ENCODE results near the gene SLC1A7.

The SLC1A7 gene

GRCh38 chr1:53144201-53144600, 1.8 kb upstream of the SLC1A7 start:
- H3K9me3 ChIP-seq (ENCODE audit: low read length), result no peaks in the 10 kb centered on the region
- H3K27me3 ChIP-seq (ENCODE audit: insufficient read depth, low read length), result no peaks in the 10 kb centered on the region
- peaks cover 7% of the 10 kb centered on the region for H3K4me1 ChIP-seq (ENCODE audit: insufficient read depth, low read length, severe bottlenecking)
- H3K36me3 ChIP-seq (ENCODE audit: insufficient read depth, low read length), result no peaks in the 10 kb centered on the region
- H3K79me2 ChIP-seq (ENCODE audit: insufficient read depth, low read length), result no peaks in the 10 kb centered on the region
- TF ChIP-seq, protein P1, sequence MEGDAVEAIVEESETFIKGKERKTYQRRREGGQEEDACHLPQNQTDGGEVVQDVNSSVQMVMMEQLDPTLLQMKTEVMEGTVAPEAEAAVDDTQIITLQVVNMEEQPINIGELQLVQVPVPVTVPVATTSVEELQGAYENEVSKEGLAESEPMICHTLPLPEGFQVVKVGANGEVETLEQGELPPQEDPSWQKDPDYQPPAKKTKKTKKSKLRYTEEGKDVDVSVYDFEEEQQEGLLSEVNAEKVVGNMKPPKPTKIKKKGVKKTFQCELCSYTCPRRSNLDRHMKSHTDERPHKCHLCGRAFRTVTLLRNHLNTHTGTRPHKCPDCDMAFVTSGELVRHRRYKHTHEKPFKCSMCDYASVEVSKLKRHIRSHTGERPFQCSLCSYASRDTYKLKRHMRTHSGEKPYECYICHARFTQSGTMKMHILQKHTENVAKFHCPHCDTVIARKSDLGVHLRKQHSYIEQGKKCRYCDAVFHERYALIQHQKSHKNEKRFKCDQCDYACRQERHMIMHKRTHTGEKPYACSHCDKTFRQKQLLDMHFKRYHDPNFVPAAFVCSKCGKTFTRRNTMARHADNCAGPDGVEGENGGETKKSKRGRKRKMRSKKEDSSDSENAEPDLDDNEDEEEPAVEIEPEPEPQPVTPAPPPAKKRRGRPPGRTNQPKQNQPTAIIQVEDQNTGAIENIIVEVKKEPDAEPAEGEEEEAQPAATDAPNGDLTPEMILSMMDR (IDR thresholded peaks at IDR 0.05; ENCODE audit: low read length), result no peak
- no peak for TF ChIP-seq EZH2 (IDR thresholded peaks at IDR 0.05; ENCODE audit: borderline replicate concordance, low read length)
- H3K9me2 ChIP-seq (ENCODE audit: low read depth, low read length), result no peaks in the 10 kb centered on the region
- no peak overlapping the region for H3K27ac ChIP-seq (ENCODE audit: low read depth, low read length, poor library complexity, severe bottlenecking)
- H3K4me3 ChIP-seq (ENCODE audit: low read depth, low read length, poor library complexity, severe bottlenecking), result no peak overlapping the region
- H3F3A ChIP-seq (ENCODE audit: insufficient read depth, low read length), result no peaks in the 10 kb centered on the region
- no peak overlapping the region for H2AFZ ChIP-seq (ENCODE audit: low read length)
- no peak overlapping the region for H3K4me2 ChIP-seq (ENCODE audit: low read length)
- no peaks in the 10 kb centered on the region for H4K20me1 ChIP-seq (ENCODE audit: insufficient read depth, low read length)
- H3K9ac ChIP-seq (ENCODE audit: low read length), result no peak overlapping the region

GRCh38 chr1:53143527-53143926, 1.1 kb upstream of the SLC1A7 start:
- no peak for TF ChIP-seq EZH2 (IDR thresholded peaks at IDR 0.05; ENCODE audit: borderline replicate concordance, low read length)
- TF ChIP-seq, protein P1 (IDR thresholded peaks at IDR 0.05; ENCODE audit: low read length), result no peak
- H3F3A ChIP-seq (ENCODE audit: insufficient read depth, low read length), result no peaks in the 10 kb centered on the region
- H3K4me3 ChIP-seq (ENCODE audit: low read depth, low read length, poor library complexity, severe bottlenecking), result no peak overlapping the region
- no peaks in the 10 kb centered on the region for H3K79me2 ChIP-seq (ENCODE audit: insufficient read depth, low read length)
- no peaks in the 10 kb centered on the region for H4K20me1 ChIP-seq (ENCODE audit: insufficient read depth, low read length)
- H3K27ac ChIP-seq (ENCODE audit: low read depth, low read length, poor library complexity, severe bottlenecking), result no peak overlapping the region
- no peak overlapping the region for H2AFZ ChIP-seq (ENCODE audit: low read length)
- H3K27me3 ChIP-seq (ENCODE audit: insufficient read depth, low read length), result no peaks in the 10 kb centered on the region
- H3K4me1 ChIP-seq (ENCODE audit: insufficient read depth, low read length, severe bottlenecking), result peaks cover 7% of the 10 kb centered on the region
- no peaks in the 10 kb centered on the region for H3K9me2 ChIP-seq (ENCODE audit: low read depth, low read length)
- no peaks in the 10 kb centered on the region for H3K9me3 ChIP-seq (ENCODE audit: low read length)
- H3K9ac ChIP-seq (ENCODE audit: low read length), result no peak overlapping the region
- no peaks in the 10 kb centered on the region for H3K36me3 ChIP-seq (ENCODE audit: insufficient read depth, low read length)
- no peak overlapping the region for H3K4me2 ChIP-seq (ENCODE audit: low read length)

DNA sequence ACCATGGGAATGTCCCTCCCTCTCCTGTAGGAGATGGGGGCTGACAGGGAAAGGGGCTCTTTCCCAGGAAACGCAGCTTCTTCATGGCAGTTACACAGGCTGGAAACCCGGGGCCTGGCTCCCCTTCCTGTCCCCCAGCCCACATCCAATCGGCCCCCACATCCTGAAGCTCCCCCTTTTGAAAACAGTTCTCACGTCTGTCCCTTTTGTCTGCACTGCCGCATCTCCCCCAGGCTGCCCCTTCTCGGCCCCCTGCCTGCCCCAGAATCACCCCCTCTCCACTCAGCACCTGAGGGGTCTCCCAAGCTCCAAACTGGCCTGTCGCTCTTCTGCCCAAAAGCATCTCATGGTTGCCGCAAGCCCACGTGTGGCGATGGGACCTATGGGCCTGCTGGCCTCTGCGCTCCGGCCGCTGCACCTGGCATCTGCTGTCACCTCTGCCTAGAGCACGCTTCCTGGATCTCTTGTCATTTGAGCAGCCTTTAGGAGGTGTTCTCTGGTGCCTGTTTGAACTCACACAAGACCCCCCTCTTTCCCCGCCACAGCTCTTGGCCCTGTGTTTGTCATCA, 867 bp downstream of the SLC1A7 start:
- Histone ChIP-seq H3K4me2 (ENCODE audit: low read length) (no peak overlapping the region), H3K27me3 (ENCODE audit: insufficient read depth, low read length) (no peaks in the 10 kb centered on the region), H3K9ac (ENCODE audit: low read length) (no peak overlapping the region), H3K4me1 (ENCODE audit: insufficient read depth, low read length, severe bottlenecking) (no peaks in the 10 kb centered on the region), H3K9me3 (ENCODE audit: low read length) (peaks cover 7% of the 10 kb centered on the region; the same call in 1 of the 2 replicates), H3K27ac (ENCODE audit: low read depth, low read length, poor library complexity, severe bottlenecking) (no peak overlapping the region), H3K4me3 (ENCODE audit: low read depth, low read length, poor library complexity, severe bottlenecking) (no peak overlapping the region), H3K9me2 (ENCODE audit: low read depth, low read length) (no peaks in the 10 kb centered on the region), H2AFZ (ENCODE audit: low read length) (no peak overlapping the region), H3K36me3 (ENCODE audit: insufficient read depth, low read length) (no peaks in the 10 kb centered on the region; the same call in 1 of the 2 replicates), H3K79me2 (ENCODE audit: insufficient read depth, low read length) (no peaks in the 10 kb centered on the region), H4K20me1 (ENCODE audit: insufficient read depth, low read length) (no peaks in the 10 kb centered on the region), H3F3A (ENCODE audit: insufficient read depth, low read length) (no peaks in the 10 kb centered on the region)
- TF ChIP-seq EZH2 (IDR thresholded peaks at IDR 0.05; ENCODE audit: borderline replicate concordance, low read length), result no peak
- TF ChIP-seq, protein P1 (IDR thresholded peaks at IDR 0.05; ENCODE audit: low read length), result no peak

Data from OCI-LY1 (cell line).